Measurements from ENCODE around the gene BET1L.

Gene BET1L

DNA sequence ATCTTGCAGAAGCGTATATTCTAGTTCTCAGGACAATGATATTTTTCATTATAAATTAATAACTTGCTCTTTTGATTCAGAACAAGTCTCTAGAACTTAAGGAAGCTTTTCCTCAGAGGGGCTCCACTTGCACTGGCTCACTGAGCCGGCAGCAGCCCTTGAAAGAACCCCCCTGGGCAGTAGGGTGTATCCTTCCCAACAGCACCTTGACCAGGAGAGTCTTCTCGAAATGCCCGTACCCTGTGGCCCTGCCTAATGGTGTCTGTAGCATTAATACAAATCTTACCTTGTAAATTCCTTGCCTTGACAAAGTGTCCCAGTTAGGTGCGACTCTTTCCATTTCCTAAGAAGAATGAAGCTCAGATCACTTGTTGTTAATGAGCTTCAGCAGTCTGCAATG lies 43.1 kb upstream of the BET1L start:
- Histone ChIP-seq H3K27ac (ENCODE audit: low read length, poor library complexity, severe bottlenecking) (no peak overlapping the region), H3K9me3 (ENCODE audit: control insufficient read depth, low read length) (no peaks in the 10 kb centered on the region), H3K9ac (ENCODE audit: low read length) (no peak overlapping the region), H3K4me3 (ENCODE audit: insufficient read depth in 1 of 2, low read depth in 1 of 2, low read length in 2 of 2) (no peak overlapping the region), H3K27me3 (ENCODE audit: control insufficient read depth in 1 of 2, insufficient read depth in 1 of 2, low read length in 2 of 2) (no peaks in the 10 kb centered on the region), H3K23ac (ENCODE audit: low read length in 2 of 2) (no peak overlapping the region), H3K79me1 (replicated peaks; ENCODE audit: low read length, poor library complexity, severe bottlenecking) (peaks cover 15% of the 10 kb centered on the region), H4K8ac (ENCODE audit: low read length) (no peak overlapping the region), H3K18ac (ENCODE audit: low read depth in 1 of 2, low read length in 2 of 2) (no peak overlapping the region), H2BK15ac (ENCODE audit: low read depth, poor library complexity, severe bottlenecking) (no peak overlapping the region), H3K4me2 (ENCODE audit: low read length, poor library complexity, severe bottlenecking) (no peak overlapping the region), H2AK5ac (ENCODE audit: low read length, severe bottlenecking) (no peak overlapping the region), H3K36me3 (ENCODE audit: control insufficient read depth in 1 of 2, insufficient read depth in 2 of 2, low read depth in 1 of 2, low read length in 2 of 2) (peaks cover 60 to 85% of the 10 kb centered on the region in 2 experiments), H3K14ac (ENCODE audit: low read length in 2 of 2) (no peak overlapping the region), H3K4ac (ENCODE audit: low read depth in 1 of 2, low read length in 2 of 2) (no peak overlapping the region), H4K91ac (ENCODE audit: low read length) (no peak overlapping the region), H2AFZ (ENCODE audit: low read depth, low read length) (no peak overlapping the region), H3K4me1 (ENCODE audit: control insufficient read depth, insufficient read depth, low read depth, low read length) (no peaks in the 10 kb centered on the region), H2BK120ac (ENCODE audit: low read depth, low read length) (no peak overlapping the region), H2BK5ac (ENCODE audit: low read depth, low read length, poor library complexity, severe bottlenecking) (no peak overlapping the region), H2BK12ac (ENCODE audit: low read length in 2 of 2) (no peak overlapping the region)
- DNase-seq: no peak
- 93% methylated on average over 4 of the region's 5 CpGs for WGBS

DNA sequence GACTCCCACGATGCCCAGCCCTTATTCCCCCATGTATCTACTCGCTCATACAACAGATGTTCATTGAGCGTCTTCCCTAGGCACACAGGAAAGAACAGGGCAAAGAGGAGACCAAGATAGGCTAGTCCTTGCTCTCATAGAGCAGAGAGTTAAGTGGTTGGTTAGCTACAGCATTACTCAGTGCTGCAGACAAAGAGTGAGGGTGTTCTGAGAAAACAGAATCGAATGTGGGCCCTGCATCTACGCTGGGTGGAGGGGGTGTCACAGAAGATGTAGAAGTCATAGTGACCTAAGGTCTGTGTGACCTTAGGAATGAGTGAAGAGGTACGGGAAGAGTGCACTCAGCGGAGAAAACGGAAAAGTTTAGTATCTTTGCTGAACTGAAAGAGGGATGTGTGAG lies 41.9 kb upstream of the BET1L start:
- no peak overlapping the region for H2BK120ac ChIP-seq (ENCODE audit: low read depth, low read length)
- H3K4ac ChIP-seq (ENCODE audit: low read depth in 1 of 2, low read length in 2 of 2): no peak overlapping the region
- H3K4me2 ChIP-seq (ENCODE audit: low read length, poor library complexity, severe bottlenecking): no peak overlapping the region
- H2BK15ac ChIP-seq (ENCODE audit: low read depth, poor library complexity, severe bottlenecking): no peak overlapping the region
- no peak overlapping the region for H3K23ac ChIP-seq (ENCODE audit: low read length in 2 of 2)
- no peaks in the 10 kb centered on the region for H3K27me3 ChIP-seq (ENCODE audit: control insufficient read depth in 1 of 2, insufficient read depth in 1 of 2, low read length in 2 of 2)
- no peak overlapping the region for H3K18ac ChIP-seq (ENCODE audit: low read depth in 1 of 2, low read length in 2 of 2)
- 85% methylated on average over 8 of the region's 8 CpGs for WGBS
- no peak overlapping the region for H3K14ac ChIP-seq (ENCODE audit: low read length in 2 of 2)
- no peaks in the 10 kb centered on the region for H3K9me3 ChIP-seq (ENCODE audit: control insufficient read depth, low read length)
- no peak overlapping the region for H3K27ac ChIP-seq (ENCODE audit: low read length, poor library complexity, severe bottlenecking)
- H3K4me3 ChIP-seq (ENCODE audit: insufficient read depth in 1 of 2, low read depth in 1 of 2, low read length in 2 of 2): no peak overlapping the region
- H3K79me1 ChIP-seq (replicated peaks; ENCODE audit: low read length, poor library complexity, severe bottlenecking): peaks cover 19% of the 10 kb centered on the region
- no peak overlapping the region for H2AK5ac ChIP-seq (ENCODE audit: low read length, severe bottlenecking)
- no peak overlapping the region for H3K9ac ChIP-seq (ENCODE audit: low read length)
- H4K8ac ChIP-seq (ENCODE audit: low read length): no peak overlapping the region
- peaks cover 66 to 97% of the 10 kb centered on the region in 2 experiments for H3K36me3 ChIP-seq (ENCODE audit: control insufficient read depth in 1 of 2, insufficient read depth in 2 of 2, low read depth in 1 of 2, low read length in 2 of 2)
- no peak overlapping the region for H2AFZ ChIP-seq (ENCODE audit: low read depth, low read length)
- no peak overlapping the region for H2BK5ac ChIP-seq (ENCODE audit: low read depth, low read length, poor library complexity, severe bottlenecking)
- no peak overlapping the region for H4K91ac ChIP-seq (ENCODE audit: low read length)
- H2BK12ac ChIP-seq (ENCODE audit: low read length in 2 of 2): no peak overlapping the region
- H3K4me1 ChIP-seq (ENCODE audit: control insufficient read depth, insufficient read depth, low read depth, low read length): no peaks in the 10 kb centered on the region
- DNase-seq: no peak

DNA sequence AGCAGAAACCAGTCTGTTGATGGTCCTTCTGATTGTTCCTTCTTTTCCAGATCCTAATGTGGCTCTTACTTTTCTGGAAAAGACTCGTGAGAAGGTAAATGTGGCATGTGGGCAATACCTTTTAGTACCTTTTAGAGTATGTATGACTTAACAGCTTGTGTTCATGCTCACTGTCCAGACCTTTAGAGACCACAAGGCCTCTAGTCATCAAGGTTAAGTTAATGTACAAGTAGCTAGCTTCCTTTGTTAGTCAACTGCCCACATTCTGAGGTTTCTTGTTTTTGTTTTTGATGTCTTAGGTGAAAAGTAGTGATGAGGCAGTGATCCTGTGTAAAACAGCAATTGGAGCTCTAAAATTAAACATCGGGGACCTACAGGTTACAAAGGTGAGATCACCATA lies 37.2 kb upstream of the BET1L start:
- Histone ChIP-seq H2AK5ac (ENCODE audit: low read length, severe bottlenecking) (no peak overlapping the region), H3K4ac (ENCODE audit: low read depth in 1 of 2, low read length in 2 of 2) (no peak overlapping the region), H2AFZ (ENCODE audit: low read depth, low read length) (no peak overlapping the region), H3K23ac (ENCODE audit: low read length in 2 of 2) (no peak overlapping the region), H4K91ac (ENCODE audit: low read length) (no peak overlapping the region), H3K9ac (ENCODE audit: low read length) (no peak overlapping the region), H2BK15ac (ENCODE audit: low read depth, poor library complexity, severe bottlenecking) (no peak overlapping the region), H3K79me1 (replicated peaks; ENCODE audit: low read length, poor library complexity, severe bottlenecking) (peaks cover 27% of the 10 kb centered on the region), H3K14ac (ENCODE audit: low read length in 2 of 2) (no peak overlapping the region), H2BK120ac (ENCODE audit: low read depth, low read length) (no peak overlapping the region), H3K36me3 (ENCODE audit: control insufficient read depth in 1 of 2, insufficient read depth in 2 of 2, low read depth in 1 of 2, low read length in 2 of 2) (peaks cover 46 to 95% of the 10 kb centered on the region in 2 experiments), H3K18ac (ENCODE audit: low read depth in 1 of 2, low read length in 2 of 2) (no peak overlapping the region), H3K4me3 (ENCODE audit: insufficient read depth in 1 of 2, low read depth in 1 of 2, low read length in 2 of 2) (no peak overlapping the region), H3K27ac (ENCODE audit: low read length, poor library complexity, severe bottlenecking) (no peak overlapping the region), H3K4me2 (ENCODE audit: low read length, poor library complexity, severe bottlenecking) (no peak overlapping the region), H4K8ac (ENCODE audit: low read length) (no peak overlapping the region), H3K4me1 (ENCODE audit: control insufficient read depth, insufficient read depth, low read depth, low read length) (no peaks in the 10 kb centered on the region), H2BK5ac (ENCODE audit: low read depth, low read length, poor library complexity, severe bottlenecking) (no peak overlapping the region), H2BK12ac (ENCODE audit: low read length in 2 of 2) (no peak overlapping the region), H3K9me3 (ENCODE audit: control insufficient read depth, low read length) (no peaks in the 10 kb centered on the region), H3K27me3 (ENCODE audit: control insufficient read depth in 1 of 2, insufficient read depth in 1 of 2, low read length in 2 of 2) (no peaks in the 10 kb centered on the region)
- WGBS: 100% methylated on average over 1 of the region's 2 CpGs
- DNase-seq: no peak

DNA sequence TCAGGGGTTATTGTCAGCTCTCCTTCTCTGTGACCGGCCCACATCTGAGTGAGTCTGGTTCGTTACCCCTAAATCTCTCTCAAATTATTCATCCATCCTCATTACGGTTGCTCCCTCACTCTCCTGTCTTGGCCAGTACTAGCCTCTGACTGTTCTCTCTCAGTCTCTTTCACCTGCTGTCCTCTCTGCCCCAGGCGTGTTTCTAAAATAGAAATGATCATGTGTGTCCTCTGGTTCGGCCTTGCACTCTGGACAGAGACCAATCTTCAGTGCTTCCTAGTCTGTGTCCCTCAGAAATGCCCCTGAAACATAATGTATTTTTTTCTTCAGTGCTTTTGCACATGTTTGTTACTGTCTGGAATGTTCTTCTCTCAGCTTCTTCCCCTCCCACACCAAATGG lies 34.4 kb upstream of the BET1L start:
- WGBS: 92% methylated on average over 5 of the region's 5 CpGs
- Histone ChIP-seq H3K9ac (ENCODE audit: low read length) (peak overlapping the region; percentile 3), H3K27ac (ENCODE audit: low read length, poor library complexity, severe bottlenecking) (no peak overlapping the region), H2AFZ (ENCODE audit: low read depth, low read length) (no peak overlapping the region), H2BK15ac (ENCODE audit: low read depth, poor library complexity, severe bottlenecking) (no peak overlapping the region), H3K79me1 (replicated peaks; ENCODE audit: low read length, poor library complexity, severe bottlenecking) (peaks cover 20% of the 10 kb centered on the region), H2BK120ac (ENCODE audit: low read depth, low read length) (no peak overlapping the region), H3K18ac (ENCODE audit: low read depth in 1 of 2, low read length in 2 of 2) (no peak overlapping the region), H2BK12ac (ENCODE audit: low read length in 2 of 2) (no peak overlapping the region), H2AK5ac (ENCODE audit: low read length, severe bottlenecking) (no peak overlapping the region), H3K4me3 (ENCODE audit: insufficient read depth in 1 of 2, low read depth in 1 of 2, low read length in 2 of 2) (no peak overlapping the region), H3K4me1 (ENCODE audit: control insufficient read depth, insufficient read depth, low read depth, low read length) (peaks cover 2% of the 10 kb centered on the region), H3K36me3 (ENCODE audit: control insufficient read depth in 1 of 2, insufficient read depth in 2 of 2, low read depth in 1 of 2, low read length in 2 of 2) (peaks cover 31 to 74% of the 10 kb centered on the region in 2 experiments), H2BK5ac (ENCODE audit: low read depth, low read length, poor library complexity, severe bottlenecking) (no peak overlapping the region), H3K14ac (ENCODE audit: low read length in 2 of 2) (no peak overlapping the region), H3K27me3 (ENCODE audit: control insufficient read depth in 1 of 2, insufficient read depth in 1 of 2, low read length in 2 of 2) (no peaks in the 10 kb centered on the region), H3K4me2 (ENCODE audit: low read length, poor library complexity, severe bottlenecking) (no peak overlapping the region), H3K4ac (ENCODE audit: low read depth in 1 of 2, low read length in 2 of 2) (no peak overlapping the region), H3K23ac (ENCODE audit: low read length in 2 of 2) (no peak overlapping the region), H3K9me3 (ENCODE audit: control insufficient read depth, low read length) (no peaks in the 10 kb centered on the region), H4K8ac (ENCODE audit: low read length) (no peak overlapping the region), H4K91ac (ENCODE audit: low read length) (no peak overlapping the region)
- DNase-seq: no peak

All from mesenchymal stem cell (in vitro differentiated cells and primary cell).